Colonic mucosa (tissue), 4 donors: Measurements from ENCODE around the gene REV3L. TPM values are rescaled to one million over a fixed set of nuclear protein-coding genes. Genes with fewer than 3 reads are reported as not detected.
A peak's percentile ranks its signal among the peaks of the same experiment; 100 is the strongest.

ENCODE experiments used
- DNase-seq: peaks from one replicate; pipeline ENCODE4 v3.0.0-alpha.2; 2020
- H3K27ac ChIP-seq: fragments of 200-600 bp; one replicate; pipeline ENCODE4 v1.8.0; 2021
- H3K27me3 ChIP-seq: fragments of 200-600 bp; one replicate; pipeline ENCODE4 v1.8.0; 2021
- H3K36me3 ChIP-seq: fragments of 200-600 bp; one replicate; pipeline ENCODE4 v1.8.0; 2021
- H3K4me1 ChIP-seq: fragments of 200-600 bp; one replicate; pipeline ENCODE4 v1.8.0; 2021; ENCODE audit warnings: mild to moderate bottlenecking
- H3K4me3 ChIP-seq: fragments of 200-600 bp; one replicate; pipeline ENCODE4 v1.8.0; 2021
- H3K9ac ChIP-seq, 2 donors: one replicate each; pipeline ENCODE4 v1.7.0; 2013; ENCODE audit warnings: control low read depth in 2 of 2, low read depth in 2 of 2, low read length in 2 of 2
- H3K9me3 ChIP-seq: fragments of 200-600 bp; one replicate; pipeline ENCODE4 v1.8.0; 2021
- CTCF ChIP-seq: fragments of 200-600 bp; IDR thresholded peaks from one replicate; pipeline ENCODE4 v1.8.0; 2022; ENCODE audit warnings: antibody characterized with exemption, mild to moderate bottlenecking
- intact Hi-C: fragments of 100-400 bp; cut with DNase I; formaldehyde crosslinking; loops from one replicate; pipeline ENCODE4 v1.14.1; 2022
- total RNA-seq, 2 donors: library from RNA; stranded (reverse); fragmentation: NEBNext Ultra II Directional in 1 of 2; extraction: Animal tissue kit (Norgen Biotek cat#: 25700) in 1 of 2; gene quantifications; one replicate each; pipeline ENCODE4 v1.2.1, GENCODE V29; 2021
- donor health status: healthy.
- donor health status: DM: no; HTN: no; CAD: no.
- donor health status: DM: no; HTN: no; CAD: no.

Gene REV3L
- total RNA-seq, 2 donors from 2014 or later: 16.7 to 20.8 TPM

- H3K27ac ChIP-seq: no peak overlapping the region
- peaks cover 3% of the 10 kb centered on the region for H3K36me3 ChIP-seq
- DNase-seq: no peak
- H3K9me3 ChIP-seq: no peaks in the 10 kb centered on the region
- TF ChIP-seq CTCF: no peak
- H3K27me3 ChIP-seq: no peaks in the 10 kb centered on the region
- no peaks in the 10 kb centered on the region for H3K4me1 ChIP-seq
- no peak overlapping the region for H3K9ac ChIP-seq
- no peak overlapping the region for H3K4me3 ChIP-seq
- intact Hi-C loops: no loop called here
Observed at GRCh38 chr6:111265842-111266241, 217.2 kb downstream of the REV3L start.

GRCh38 chr6:111263837-111264236 lies 219.2 kb downstream of the REV3L start:
- intact Hi-C loops: no loop called here
- Histone ChIP-seq H3K27ac (no peak overlapping the region), H3K9ac (no peak overlapping the region), H3K36me3 (peaks cover 3% of the 10 kb centered on the region), H3K4me3 (no peak overlapping the region), H3K4me1 (peaks cover 8% of the 10 kb centered on the region), H3K27me3 (no peaks in the 10 kb centered on the region), H3K9me3 (no peaks in the 10 kb centered on the region)
- no peak for TF ChIP-seq CTCF
- DNase-seq: no peak

- H3K4me3 ChIP-seq: no peak overlapping the region
- H3K27me3 ChIP-seq: no peaks in the 10 kb centered on the region
- H3K9ac ChIP-seq: peak overlapping the region in 1 of 2 donors; percentile 51
- DNase-seq: no peak
- intact Hi-C loops: no loop called here
- H3K27ac ChIP-seq: no peak overlapping the region
- TF ChIP-seq CTCF: no peak
- H3K4me1 ChIP-seq: peaks cover 8% of the 10 kb centered on the region
- no peaks in the 10 kb centered on the region for H3K9me3 ChIP-seq
- H3K36me3 ChIP-seq: no peaks in the 10 kb centered on the region
Observed at GRCh38 chr6:111260570-111261298, 222.3 kb downstream of the REV3L start.

- Histone ChIP-seq H3K4me3 (peak overlapping the region; percentile 72), H3K9ac (peak overlapping the region; percentile 82 to 84), H3K27ac (peak overlapping the region; percentile 79), H3K9me3 (no peaks in the 10 kb centered on the region), H3K4me1 (peaks cover 8% of the 10 kb centered on the region), H3K36me3 (no peaks in the 10 kb centered on the region), H3K27me3 (no peaks in the 10 kb centered on the region)
- TF ChIP-seq CTCF: peak; percentile 97
- peak; percentile 99 for DNase-seq
- intact Hi-C loops: loop anchor here (5.0 to 10.0 kb wide), 2 partner anchors 216 to 783 kb away; no protein-coding TSS in a partner anchor
Observed at GRCh38 chr6:111259089-111259831, 223.8 kb downstream of the REV3L start.

- H3K36me3 ChIP-seq: no peaks in the 10 kb centered on the region
- intact Hi-C loops: loop anchor here (5.0 to 10.0 kb wide), 2 partner anchors 216 to 784 kb away; no protein-coding TSS in a partner anchor
- no peak for TF ChIP-seq CTCF
- H3K9me3 ChIP-seq: no peaks in the 10 kb centered on the region
- no peak for DNase-seq
- no peaks in the 10 kb centered on the region for H3K27me3 ChIP-seq
- peak overlapping the region; percentile 79 for H3K27ac ChIP-seq
- peak overlapping the region; percentile 40 to 84 for H3K9ac ChIP-seq
- H3K4me3 ChIP-seq: peak overlapping the region; percentile 72
- H3K4me1 ChIP-seq: peaks cover 8% of the 10 kb centered on the region
Observed at GRCh38 chr6:111258615-111259088, 224.4 kb downstream of the REV3L start.
